Stimulated activated CD8-positive, alpha-beta memory T cell treated with anti-CD3 and anti-CD28 coated beads, Interleukin-12 subunit alpha, Interleukin-12 subunit beta, amount 100 ng/mL, for 4 hours (primary cell): Measurements from ENCODE around the gene UTP20.

Source experiments
- DNase-seq: peaks from one replicate; pipeline ENCODE4 v3.0.0-alpha.2; 2020; ENCODE audit warnings: low read depth

Gene UTP20

DNA sequence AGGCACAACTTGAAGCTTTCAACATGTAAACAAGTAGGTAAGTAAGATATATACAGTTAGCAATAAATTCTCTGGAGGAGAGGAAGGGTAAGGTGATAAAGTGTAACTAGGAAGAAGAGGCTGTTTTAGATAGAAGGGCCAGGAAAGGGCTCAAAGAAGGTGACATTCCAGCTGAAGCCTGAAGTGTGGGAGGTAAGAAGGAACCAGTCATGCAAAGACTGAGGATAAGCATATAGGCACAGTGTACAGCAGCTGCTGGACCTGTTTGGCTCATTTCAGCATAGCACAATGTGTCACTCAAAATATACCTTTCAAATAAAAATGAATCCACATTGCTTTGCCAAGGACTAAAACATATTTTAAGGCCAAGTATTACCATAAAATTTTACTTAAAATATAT lies 156.2 kb downstream of the UTP20 start:
- DNase-seq: no peak
